DOHH2 (cell line): ENCODE results near the gene CORO6.

Experiments used
- H3F3A ChIP-seq: fragments of 200-600 bp; sonication (generic), shearing (Covaris generic); 2 replicates; pipeline ENCODE4 v1.6.0; 2016; ENCODE audit warnings: antibody characterized with exemption, mild to moderate bottlenecking; ENCODE audit not compliant: control insufficient read depth, insufficient read depth
- H3K27ac ChIP-seq: fragments of 200-600 bp; sonication (generic); 2 replicates; pipeline ENCODE4 v1.5.1; 2014; ENCODE audit warnings: low read depth, mild to moderate bottlenecking, low read length, moderate library complexity
- H3K27me3 ChIP-seq: fragments of 200-600 bp; sonication (generic); 2 replicates; pipeline ENCODE4 v1.6.1; 2014; ENCODE audit warnings: mild to moderate bottlenecking, low read length, mixed read lengths; ENCODE audit not compliant: control insufficient read depth
- H3K36me3 ChIP-seq: fragments of 200-600 bp; sonication (generic); 2 replicates; pipeline ENCODE4 v1.6.1; 2014; ENCODE audit warnings: mild to moderate bottlenecking, low read length, moderate library complexity, mixed read lengths; ENCODE audit not compliant: control insufficient read depth
- H3K4me1 ChIP-seq: fragments of 200-600 bp; sonication (generic); 2 replicates; pipeline ENCODE4 v1.6.1; 2014; ENCODE audit warnings: mild to moderate bottlenecking, low read length, mixed read lengths; ENCODE audit not compliant: control insufficient read depth
- H3K4me2 ChIP-seq: fragments of 200-600 bp; sonication (generic); 2 replicates; pipeline ENCODE4 v1.6.0; 2014; ENCODE audit warnings: mild to moderate bottlenecking, low read length, moderate library complexity
- H3K4me3 ChIP-seq: fragments of 200-600 bp; sonication (generic); 2 replicates; pipeline ENCODE4 v1.5.1; 2014; ENCODE audit warnings: mild to moderate bottlenecking, low read length, mixed read lengths
- H3K79me2 ChIP-seq: fragments of 200-600 bp; sonication (generic); 2 replicates; pipeline ENCODE4 v1.6.1; 2014; ENCODE audit warnings: mild to moderate bottlenecking, low read length, mixed read lengths; ENCODE audit not compliant: control insufficient read depth
- H3K9me2 ChIP-seq: fragments of 200-600 bp; sonication (generic); replicated peaks from 2 replicates; pipeline ENCODE4 v1.6.1; 2014; ENCODE audit warnings: mild to moderate bottlenecking, low read length, mixed read lengths; ENCODE audit not compliant: control insufficient read depth
- H3K9me3 ChIP-seq: fragments of 200-600 bp; sonication (generic); 2 replicates; pipeline ENCODE4 v1.6.1; 2014; ENCODE audit warnings: antibody characterized with exemption, low read length, mixed read lengths; ENCODE audit not compliant: control insufficient read depth, insufficient read depth
- H4K20me1 ChIP-seq: fragments of 200-600 bp; sonication (generic); 2 replicates; pipeline ENCODE4 v1.6.0; 2014; ENCODE audit warnings: low read depth, mild to moderate bottlenecking, antibody characterized with exemption, low read length, moderate library complexity; ENCODE audit not compliant: control insufficient read depth, insufficient read depth
- EZH2phosphoT487 ChIP-seq: fragments of 200-600 bp; sonication (generic); IDR thresholded peaks from 2 replicates; pipeline ENCODE4 v1.6.1; 2017; ENCODE audit warnings: borderline replicate concordance, mild to moderate bottlenecking, antibody characterized with exemption, low read length, moderate library complexity, mixed read lengths
- TF ChIP-seq, protein P1 (sequence below): fragments of 200-600 bp; sonication (generic); IDR thresholded peaks from one replicate; pipeline ENCODE4 v1.5.1; 2014; ENCODE audit warnings: antibody characterized with exemption, mild to moderate bottlenecking, low read depth, low read length; ENCODE audit not compliant: poor library complexity, severe bottlenecking

The CORO6 gene

DNA sequence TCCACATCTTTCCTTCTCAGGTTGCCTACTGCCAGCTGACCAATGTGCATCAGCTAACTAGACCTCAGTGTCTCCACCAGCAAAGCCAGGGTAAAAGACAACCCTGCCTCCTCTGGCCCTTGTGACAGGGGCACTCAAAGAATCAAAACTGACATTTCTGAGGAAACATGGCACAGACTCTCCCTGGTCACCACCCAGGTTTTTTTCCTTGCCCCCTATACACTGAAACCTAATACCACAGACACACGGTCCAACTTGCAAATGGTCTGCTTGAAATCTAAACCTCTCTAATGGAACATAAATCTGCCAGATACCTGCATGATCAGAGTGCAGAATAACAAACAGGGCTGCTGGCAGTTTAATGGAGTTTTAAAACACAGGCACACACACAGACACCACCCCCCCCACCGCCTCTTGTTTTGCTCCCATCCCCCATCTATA, 19.5 kb upstream of the CORO6 start:
- no peak for TF ChIP-seq EZH2phosphoT487
- TF ChIP-seq, protein P1, sequence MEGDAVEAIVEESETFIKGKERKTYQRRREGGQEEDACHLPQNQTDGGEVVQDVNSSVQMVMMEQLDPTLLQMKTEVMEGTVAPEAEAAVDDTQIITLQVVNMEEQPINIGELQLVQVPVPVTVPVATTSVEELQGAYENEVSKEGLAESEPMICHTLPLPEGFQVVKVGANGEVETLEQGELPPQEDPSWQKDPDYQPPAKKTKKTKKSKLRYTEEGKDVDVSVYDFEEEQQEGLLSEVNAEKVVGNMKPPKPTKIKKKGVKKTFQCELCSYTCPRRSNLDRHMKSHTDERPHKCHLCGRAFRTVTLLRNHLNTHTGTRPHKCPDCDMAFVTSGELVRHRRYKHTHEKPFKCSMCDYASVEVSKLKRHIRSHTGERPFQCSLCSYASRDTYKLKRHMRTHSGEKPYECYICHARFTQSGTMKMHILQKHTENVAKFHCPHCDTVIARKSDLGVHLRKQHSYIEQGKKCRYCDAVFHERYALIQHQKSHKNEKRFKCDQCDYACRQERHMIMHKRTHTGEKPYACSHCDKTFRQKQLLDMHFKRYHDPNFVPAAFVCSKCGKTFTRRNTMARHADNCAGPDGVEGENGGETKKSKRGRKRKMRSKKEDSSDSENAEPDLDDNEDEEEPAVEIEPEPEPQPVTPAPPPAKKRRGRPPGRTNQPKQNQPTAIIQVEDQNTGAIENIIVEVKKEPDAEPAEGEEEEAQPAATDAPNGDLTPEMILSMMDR: no peak
- Histone ChIP-seq H3K27ac (no peak overlapping the region), H4K20me1 (no peaks in the 10 kb centered on the region), H3K79me2 (no peaks in the 10 kb centered on the region), H3K4me1 (peaks cover 19% of the 10 kb centered on the region), H3K27me3 (no peaks in the 10 kb centered on the region), H3K9me3 (no peaks in the 10 kb centered on the region), H3K4me3 (no peak overlapping the region), H3F3A (peaks cover 4% of the 10 kb centered on the region; the same call in 1 of the 2 replicates), H3K9me2 (no peaks in the 10 kb centered on the region), H3K36me3 (peaks cover 13% of the 10 kb centered on the region), H3K4me2 (no peak overlapping the region)

DNA sequence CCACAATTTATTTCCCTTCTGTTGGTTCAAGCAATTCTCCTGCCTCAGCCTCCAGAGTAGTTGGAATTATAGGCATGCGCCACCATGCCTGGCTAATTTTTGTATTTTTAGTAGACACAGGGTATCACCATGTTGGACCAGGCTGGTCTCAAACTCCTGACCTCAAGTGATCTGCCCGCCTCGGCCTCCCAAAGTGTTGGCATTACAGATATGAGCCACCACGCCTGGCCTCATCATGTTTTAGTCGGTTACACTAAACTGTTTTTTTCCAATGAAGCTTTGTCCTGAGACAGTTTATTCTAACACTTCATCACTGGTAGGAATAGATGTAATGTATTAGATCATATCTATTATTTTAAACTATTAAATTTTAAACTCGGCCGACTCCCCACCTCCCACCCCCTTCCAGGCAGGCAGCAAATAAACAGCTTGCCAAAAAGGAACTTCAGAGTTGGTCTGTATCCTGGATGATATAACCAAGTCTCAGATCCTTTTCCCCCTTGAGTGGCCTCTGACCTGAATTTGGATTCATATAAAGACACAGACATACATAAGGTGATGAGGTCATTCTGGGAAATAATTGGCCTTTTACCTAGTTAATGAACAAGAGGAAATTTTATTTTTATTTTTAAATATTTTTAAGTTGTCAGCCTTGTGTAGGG, 18.4 kb upstream of the CORO6 start:
- TF ChIP-seq, protein P1: no peak
- TF ChIP-seq EZH2phosphoT487: no peak
- Histone ChIP-seq H3K79me2 (no peaks in the 10 kb centered on the region), H3F3A (peaks cover 4% of the 10 kb centered on the region; the same call in 1 of the 2 replicates), H3K4me3 (no peak overlapping the region), H3K4me1 (peaks cover 19% of the 10 kb centered on the region), H3K4me2 (no peak overlapping the region), H3K9me3 (no peaks in the 10 kb centered on the region), H3K27me3 (no peaks in the 10 kb centered on the region), H3K27ac (no peak overlapping the region), H4K20me1 (no peaks in the 10 kb centered on the region), H3K36me3 (peaks cover 23% of the 10 kb centered on the region), H3K9me2 (no peaks in the 10 kb centered on the region)

DNA sequence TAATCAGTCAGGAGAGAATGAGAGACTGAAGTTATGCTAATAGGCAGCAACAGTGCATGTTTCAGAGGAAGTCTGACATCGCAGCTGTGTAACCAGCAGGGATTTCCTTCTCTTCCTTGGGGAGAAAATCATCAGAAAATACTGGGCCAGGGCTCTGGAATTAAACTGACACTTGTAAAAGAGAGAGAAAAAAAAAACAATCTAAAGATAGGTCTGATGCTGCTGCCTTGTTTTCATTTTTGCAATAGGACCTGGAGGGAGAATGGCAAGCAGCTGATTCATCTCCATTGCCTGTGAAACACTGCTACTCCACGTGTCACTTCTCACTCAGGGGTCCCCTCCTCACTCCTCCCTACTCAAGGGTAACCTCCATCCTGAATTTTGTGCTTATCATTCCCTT, 17.7 kb upstream of the CORO6 start:
- peaks cover 4% of the 10 kb centered on the region; the same call in 1 of the 2 replicates for H3F3A ChIP-seq
- H3K9me3 ChIP-seq: no peaks in the 10 kb centered on the region
- H3K4me2 ChIP-seq: no peak overlapping the region
- no peaks in the 10 kb centered on the region for H4K20me1 ChIP-seq
- TF ChIP-seq, protein P1: no peak
- no peak for TF ChIP-seq EZH2phosphoT487
- no peak overlapping the region for H3K27ac ChIP-seq
- H3K79me2 ChIP-seq: no peaks in the 10 kb centered on the region
- no peak overlapping the region for H3K4me3 ChIP-seq
- no peaks in the 10 kb centered on the region for H3K27me3 ChIP-seq
- peaks cover 19% of the 10 kb centered on the region for H3K4me1 ChIP-seq
- peaks cover 27% of the 10 kb centered on the region for H3K36me3 ChIP-seq
- H3K9me2 ChIP-seq: no peaks in the 10 kb centered on the region
